ENCODE results near the gene PDIA6.

PDIA6 gene, protein sequence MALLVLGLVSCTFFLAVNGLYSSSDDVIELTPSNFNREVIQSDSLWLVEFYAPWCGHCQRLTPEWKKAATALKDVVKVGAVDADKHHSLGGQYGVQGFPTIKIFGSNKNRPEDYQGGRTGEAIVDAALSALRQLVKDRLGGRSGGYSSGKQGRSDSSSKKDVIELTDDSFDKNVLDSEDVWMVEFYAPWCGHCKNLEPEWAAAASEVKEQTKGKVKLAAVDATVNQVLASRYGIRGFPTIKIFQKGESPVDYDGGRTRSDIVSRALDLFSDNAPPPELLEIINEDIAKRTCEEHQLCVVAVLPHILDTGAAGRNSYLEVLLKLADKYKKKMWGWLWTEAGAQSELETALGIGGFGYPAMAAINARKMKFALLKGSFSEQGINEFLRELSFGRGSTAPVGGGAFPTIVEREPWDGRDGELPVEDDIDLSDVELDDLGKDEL

DNA sequence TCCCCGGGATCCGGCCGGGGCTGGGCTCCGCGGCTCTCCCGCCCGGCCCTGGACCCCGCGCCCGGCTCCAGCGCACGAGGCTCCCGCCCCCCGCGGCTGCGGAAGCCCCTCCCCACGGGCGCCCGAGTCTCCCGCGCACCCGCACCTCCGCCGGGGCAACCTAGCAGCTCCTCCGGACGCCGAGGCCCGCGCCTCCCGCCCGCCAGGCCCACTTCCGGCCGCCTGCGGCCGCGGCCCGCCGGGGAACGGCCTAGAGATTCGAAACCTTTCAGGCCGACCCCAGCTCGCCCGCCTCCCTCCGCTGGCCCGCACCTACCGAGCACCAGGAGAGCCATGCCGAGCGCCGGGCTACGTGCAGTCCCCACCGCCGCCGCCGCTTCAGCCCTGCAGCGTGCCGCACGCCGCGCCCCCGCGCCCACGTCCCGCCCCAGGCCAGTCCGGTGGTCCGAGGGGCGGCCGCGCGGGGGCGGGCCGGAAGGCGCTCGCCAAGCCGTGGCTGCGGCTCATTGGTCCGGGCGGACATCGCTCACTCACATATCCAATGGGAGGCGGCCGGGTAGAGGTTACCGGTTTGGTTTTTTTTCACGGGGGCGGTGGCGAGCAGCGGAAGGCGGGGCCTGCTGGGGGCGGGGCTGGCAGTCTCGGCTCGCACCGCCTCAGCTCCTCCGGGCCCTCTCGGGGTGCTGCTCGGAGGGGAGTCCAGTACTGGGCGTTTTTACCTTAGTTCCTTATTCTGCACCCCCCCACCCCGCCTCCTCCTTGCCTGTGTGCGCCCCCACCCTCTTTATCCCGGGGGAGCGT, at the start of gene PDIA6:
PDIA6 (minus strand) TSS at position 424 of the 801 bp plus-strand sequence; CDS start at position 335, 89 bp downstream.
- DNase-seq (ENCODE audit: low read depth), result peak; percentile 89
- in situ Hi-C loops (cut with HindIII; ENCODE audit: low sequenced_read_pairs), result no loop called here
- peak within 1 kb of the TSS; percentile 69 for H3K4me3 ChIP-seq (ENCODE audit: low read depth, low read length)
- TF ChIP-seq, protein P1, sequence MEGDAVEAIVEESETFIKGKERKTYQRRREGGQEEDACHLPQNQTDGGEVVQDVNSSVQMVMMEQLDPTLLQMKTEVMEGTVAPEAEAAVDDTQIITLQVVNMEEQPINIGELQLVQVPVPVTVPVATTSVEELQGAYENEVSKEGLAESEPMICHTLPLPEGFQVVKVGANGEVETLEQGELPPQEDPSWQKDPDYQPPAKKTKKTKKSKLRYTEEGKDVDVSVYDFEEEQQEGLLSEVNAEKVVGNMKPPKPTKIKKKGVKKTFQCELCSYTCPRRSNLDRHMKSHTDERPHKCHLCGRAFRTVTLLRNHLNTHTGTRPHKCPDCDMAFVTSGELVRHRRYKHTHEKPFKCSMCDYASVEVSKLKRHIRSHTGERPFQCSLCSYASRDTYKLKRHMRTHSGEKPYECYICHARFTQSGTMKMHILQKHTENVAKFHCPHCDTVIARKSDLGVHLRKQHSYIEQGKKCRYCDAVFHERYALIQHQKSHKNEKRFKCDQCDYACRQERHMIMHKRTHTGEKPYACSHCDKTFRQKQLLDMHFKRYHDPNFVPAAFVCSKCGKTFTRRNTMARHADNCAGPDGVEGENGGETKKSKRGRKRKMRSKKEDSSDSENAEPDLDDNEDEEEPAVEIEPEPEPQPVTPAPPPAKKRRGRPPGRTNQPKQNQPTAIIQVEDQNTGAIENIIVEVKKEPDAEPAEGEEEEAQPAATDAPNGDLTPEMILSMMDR (IDR thresholded peaks at IDR 0.05; ENCODE audit: low read depth, low read length, missing control alignments), result no peak

DNA sequence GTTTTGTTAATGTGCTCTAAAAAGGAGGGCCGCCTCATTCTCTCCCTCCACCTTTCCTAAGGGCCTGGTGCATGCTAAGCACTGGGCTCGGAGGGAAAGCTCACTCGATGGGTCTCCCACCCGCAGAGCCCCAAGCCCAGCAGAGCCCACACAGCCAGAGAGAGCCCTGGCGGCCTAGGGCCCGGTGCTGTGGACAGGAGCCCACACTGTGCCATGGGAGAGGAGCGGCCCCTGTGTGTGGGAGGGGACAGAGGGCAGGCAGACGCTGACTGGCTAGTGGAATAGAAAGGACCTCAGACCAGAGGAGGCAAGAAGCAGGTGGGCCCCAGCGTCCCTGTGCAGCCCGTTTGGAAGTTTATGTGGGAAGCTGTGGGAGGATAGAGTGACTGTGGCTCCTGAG, 49.7 kb upstream of the PDIA6 start:
- H3K4me3 ChIP-seq (ENCODE audit: low read depth, low read length), result no peak overlapping the region

DNA sequence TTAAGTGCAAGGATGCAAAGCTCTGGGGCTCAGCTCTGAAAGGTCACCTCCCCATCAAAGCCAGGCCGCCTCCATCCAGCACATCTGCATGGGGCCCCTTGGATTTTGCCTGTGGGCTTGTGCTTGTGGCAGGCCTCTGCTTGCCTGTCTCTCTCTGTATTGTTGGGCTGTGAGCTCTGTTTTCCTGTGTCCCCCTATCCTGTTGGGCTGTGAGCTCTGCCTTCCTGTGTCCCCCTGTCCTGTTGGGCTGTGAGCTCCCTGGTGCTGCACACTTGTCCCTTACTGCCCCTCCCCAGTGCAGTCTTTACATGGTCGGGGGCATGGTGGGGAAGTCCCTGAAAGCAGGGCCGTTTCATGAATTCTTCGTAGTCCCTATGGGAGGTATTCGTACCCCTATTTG, 49.2 kb upstream of the PDIA6 start:
- no peak overlapping the region for H3K4me3 ChIP-seq (ENCODE audit: low read depth, low read length)
- TF ChIP-seq, protein P1 (IDR thresholded peaks at IDR 0.05; ENCODE audit: low read depth, low read length, missing control alignments), result no peak
- in situ Hi-C loops (cut with HindIII; ENCODE audit: low sequenced_read_pairs), result no loop called here
- no peak for DNase-seq (ENCODE audit: low read depth)

More for the DNA sequence above, 49.7 kb upstream of the PDIA6 start:
- TF ChIP-seq, protein P1 (IDR thresholded peaks at IDR 0.05; ENCODE audit: low read depth, low read length, missing control alignments), result no peak
- DNase-seq (ENCODE audit: low read depth), result no peak
- in situ Hi-C loops (cut with HindIII; ENCODE audit: low sequenced_read_pairs), result no loop called here

DNA sequence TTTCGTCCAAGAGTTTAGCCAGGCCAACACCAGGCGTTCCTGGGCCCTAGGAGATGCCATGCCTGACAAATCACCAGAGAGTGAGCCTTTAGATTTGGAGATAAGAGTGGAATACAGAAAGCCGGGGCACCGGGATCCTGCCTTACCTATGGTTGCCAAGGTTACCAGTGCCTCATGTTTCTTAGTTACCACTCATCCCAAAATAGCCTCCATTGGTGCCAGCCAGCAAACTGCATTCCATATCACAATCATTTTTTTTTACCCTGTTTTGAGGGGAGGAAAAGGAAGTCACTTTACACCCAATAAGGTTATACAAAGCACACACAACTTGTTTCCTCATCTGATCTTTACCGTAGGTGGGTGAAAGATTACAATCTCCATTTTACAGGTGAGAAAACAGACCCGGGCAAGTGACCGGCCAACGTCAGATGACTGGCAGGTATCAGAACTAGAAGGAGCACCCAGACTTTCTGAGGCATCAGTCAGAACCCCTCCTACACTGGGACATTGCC, 48.3 kb upstream of the PDIA6 start:
- in situ Hi-C loops (cut with HindIII; ENCODE audit: low sequenced_read_pairs), result no loop called here
- no peak for DNase-seq (ENCODE audit: low read depth)
- TF ChIP-seq, protein P1 (IDR thresholded peaks at IDR 0.05; ENCODE audit: low read depth, low read length, missing control alignments), result no peak
- H3K4me3 ChIP-seq (ENCODE audit: low read depth, low read length), result no peak overlapping the region

DNA sequence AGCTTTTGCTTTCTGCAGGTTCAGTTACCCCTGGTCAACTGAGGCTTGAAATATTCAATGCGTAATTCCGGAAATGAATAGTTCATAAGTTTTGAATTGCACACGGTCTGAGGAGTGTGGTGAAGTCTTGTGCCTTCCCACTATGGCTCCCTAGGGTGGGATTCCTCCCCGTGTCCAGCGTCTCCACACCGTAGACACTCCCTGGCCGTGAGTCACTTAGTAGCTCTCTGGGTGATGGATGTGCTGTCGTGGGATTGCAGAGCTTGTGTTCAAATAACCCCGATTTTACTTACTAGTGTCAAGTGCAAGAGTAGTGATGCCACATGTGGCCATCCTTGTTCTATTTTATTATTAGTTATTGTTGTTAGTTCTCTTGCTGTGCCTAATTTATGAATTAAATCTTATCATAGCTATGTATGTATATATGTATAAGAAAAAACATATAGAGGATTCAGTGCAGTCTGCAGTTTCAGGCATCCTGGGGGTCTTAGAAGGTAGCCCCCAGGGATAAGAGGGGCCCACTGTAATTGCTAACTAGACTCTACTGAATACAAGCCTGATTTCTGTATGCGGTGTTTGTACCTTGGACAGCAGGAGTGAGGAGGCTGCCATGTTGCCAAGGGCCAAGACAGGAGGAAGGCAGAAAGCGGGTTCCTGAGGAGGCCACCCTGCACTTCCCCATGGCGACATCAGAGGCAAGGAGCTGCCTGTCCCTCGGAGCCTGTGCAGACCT, 47.7 kb upstream of the PDIA6 start:
- H3K4me3 ChIP-seq (ENCODE audit: low read depth, low read length), result no peak overlapping the region
- TF ChIP-seq, protein P1 (IDR thresholded peaks at IDR 0.05; ENCODE audit: low read depth, low read length, missing control alignments), result no peak
- no peak for DNase-seq (ENCODE audit: low read depth)
- in situ Hi-C loops (cut with HindIII; ENCODE audit: low sequenced_read_pairs), result no loop called here

DNA sequence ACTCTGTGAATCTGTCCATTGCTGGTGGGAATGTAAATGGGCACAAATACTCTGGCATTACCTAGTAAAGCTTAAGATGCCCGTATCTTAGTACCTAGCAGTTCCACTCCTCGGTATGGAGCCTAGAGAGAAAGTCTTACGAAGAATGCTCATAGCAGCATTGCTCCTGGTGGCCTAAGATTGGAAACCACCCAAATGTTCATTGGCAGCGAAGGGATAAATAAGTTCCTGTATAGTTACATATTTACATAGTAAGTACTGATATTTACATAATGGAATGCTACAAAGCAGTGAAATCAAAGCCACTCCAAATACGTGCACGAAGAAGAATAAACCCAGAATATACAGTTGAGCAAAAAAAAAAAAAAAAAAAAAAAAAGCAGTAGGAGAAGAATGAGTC, 46.7 kb upstream of the PDIA6 start:
- TF ChIP-seq, protein P1 (IDR thresholded peaks at IDR 0.05; ENCODE audit: low read depth, low read length, missing control alignments), result no peak
- no peak overlapping the region for H3K4me3 ChIP-seq (ENCODE audit: low read depth, low read length)
- no peak for DNase-seq (ENCODE audit: low read depth)
- in situ Hi-C loops (cut with HindIII; ENCODE audit: low sequenced_read_pairs), result no loop called here
